ENCODE results near the gene DLST.
A peak's percentile ranks its signal among the peaks of the same experiment; 100 is the strongest.

DLST gene

GRCh38 chr14:74879427-74880182, 2.1 kb upstream of the DLST start:
- DNase-seq (ENCODE audit: extremely low read depth, low read depth): no peak

DNA sequence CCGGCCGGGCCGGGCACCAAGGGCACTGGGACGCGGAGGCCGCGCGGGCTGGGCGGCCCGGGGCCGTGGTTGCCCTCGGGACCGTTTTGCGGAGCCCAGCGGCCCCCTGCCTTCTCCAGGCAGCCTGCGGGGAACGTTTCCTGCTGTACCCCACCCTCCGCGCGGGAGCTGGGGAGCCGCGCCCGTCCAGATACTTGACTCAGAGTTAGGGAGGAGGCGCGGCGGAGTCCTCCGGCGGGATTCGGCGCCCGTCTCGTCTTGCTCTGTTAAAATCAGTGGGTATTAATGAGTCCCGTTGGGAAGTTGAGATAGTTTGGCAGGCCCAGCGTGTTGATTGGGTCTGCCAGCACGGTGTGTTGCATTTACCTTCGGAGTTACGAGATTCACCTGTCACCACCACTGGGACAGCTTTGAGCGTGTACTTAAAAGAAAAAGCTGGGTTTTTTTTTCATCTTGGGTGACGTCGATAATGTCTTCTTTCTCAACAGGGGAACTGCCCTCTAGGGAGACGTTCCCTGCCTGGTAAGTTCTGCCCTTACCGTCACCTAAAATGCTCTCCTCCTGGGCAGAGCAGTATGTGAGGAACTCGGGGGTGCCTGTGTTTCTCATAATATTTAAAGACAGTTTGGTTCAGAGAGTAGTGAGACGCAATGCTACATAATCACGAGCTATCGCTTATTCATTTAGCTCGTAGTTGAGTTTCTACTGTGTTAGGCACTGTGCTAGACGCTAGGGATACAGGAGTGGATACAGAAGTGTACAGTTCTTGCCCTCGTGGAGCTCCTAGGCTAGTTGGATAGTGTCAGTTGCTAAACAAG, 596 bp downstream of the DLST start:
- DNase-seq (ENCODE audit: extremely low read depth, low read depth): no peak
- H3K4me3 ChIP-seq (replicated peaks; ENCODE audit: low read depth, low read length): peak overlapping the region; percentile 77
- TF ChIP-seq CTCF (IDR thresholded peaks at IDR 0.05; ENCODE audit: low read depth, low read length, missing control alignments): no peak

More at GRCh38 chr14:74879427-74880182, 2.1 kb upstream of the DLST start:
- no peak for TF ChIP-seq CTCF (IDR thresholded peaks at IDR 0.05; ENCODE audit: low read depth, low read length, missing control alignments)
- H3K4me3 ChIP-seq (replicated peaks; ENCODE audit: low read depth, low read length): no peak overlapping the region

DNA sequence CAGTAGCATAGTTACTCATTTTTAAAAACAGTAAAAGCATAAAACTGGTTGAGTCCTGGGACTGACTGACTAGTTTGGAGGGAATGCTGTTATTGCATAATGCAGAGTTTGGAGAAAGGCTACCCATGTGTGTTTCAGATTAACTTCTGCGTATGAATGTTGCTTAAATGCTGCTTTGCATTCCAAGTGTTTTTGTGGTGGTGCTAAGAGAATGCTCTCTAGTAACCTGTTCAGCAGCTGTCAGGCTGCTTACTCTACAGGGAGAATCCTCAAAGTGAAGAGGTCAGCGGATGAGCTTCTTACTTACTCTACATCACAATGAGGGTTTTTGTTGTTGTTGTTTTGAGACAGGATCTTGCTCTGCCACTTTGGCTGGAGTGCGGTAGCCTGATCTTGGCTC, 4.3 kb downstream of the DLST start:
- DNase-seq (ENCODE audit: extremely low read depth, low read depth): peak; percentile 91
- no peak for TF ChIP-seq CTCF (IDR thresholded peaks at IDR 0.05; ENCODE audit: low read depth, low read length, missing control alignments)
- 0 out of 2 replicates have a peak overlapping the region, but pooled peaks have one; percentile 3 for H3K4me3 ChIP-seq (replicated peaks; ENCODE audit: low read depth, low read length)

DNA sequence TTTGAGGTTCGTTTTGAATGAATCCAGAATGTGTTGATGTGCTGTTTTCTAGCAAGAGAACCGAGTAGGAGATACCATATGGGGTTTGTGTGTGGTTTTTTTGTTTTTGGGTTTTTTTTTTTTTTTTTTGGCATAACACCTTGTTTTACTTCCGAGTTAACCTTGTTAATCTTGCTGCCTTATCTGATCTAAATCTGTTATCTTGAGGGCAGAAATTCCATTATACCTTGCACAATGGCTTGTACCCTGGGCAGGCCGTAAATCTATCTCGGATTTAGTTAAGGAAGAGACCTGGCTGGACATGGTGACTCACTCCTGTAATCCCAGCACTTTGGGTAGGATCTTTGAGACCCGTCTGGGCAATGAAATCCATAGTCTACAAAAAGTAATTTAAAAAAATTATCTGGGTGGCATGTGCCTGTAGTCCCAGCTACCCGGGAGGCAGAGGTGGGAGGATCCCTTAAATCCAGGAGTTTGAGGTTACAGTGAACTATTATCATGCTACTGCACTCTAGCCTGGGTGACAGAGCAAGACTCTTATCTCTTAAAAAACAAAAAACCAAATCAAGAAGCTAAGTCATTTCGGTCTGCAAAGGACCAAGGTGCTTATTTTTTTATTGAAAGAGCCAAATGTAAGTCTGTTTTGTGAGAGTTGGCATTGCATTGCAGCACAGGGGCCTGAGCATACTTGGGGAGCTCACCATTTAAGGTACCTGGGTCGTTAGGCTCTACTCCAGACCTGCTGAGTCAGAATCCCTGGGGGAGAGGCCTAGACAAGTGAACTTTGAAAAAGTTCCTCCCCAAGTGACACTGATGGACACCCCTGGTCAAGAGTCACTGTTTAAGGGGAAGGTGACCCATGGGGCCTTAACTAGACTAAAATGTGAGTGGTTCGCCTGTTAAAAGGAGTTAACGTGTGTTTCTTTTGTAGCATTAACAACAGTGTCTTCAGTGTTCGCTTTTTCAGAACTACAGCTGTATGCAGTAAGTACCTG, 6.7 kb downstream of the DLST start:
- no peak for TF ChIP-seq CTCF (IDR thresholded peaks at IDR 0.05; ENCODE audit: low read depth, low read length, missing control alignments)
- H3K4me3 ChIP-seq (replicated peaks; ENCODE audit: low read depth, low read length): no peak overlapping the region
- no peak for DNase-seq (ENCODE audit: extremely low read depth, low read depth)

- TF ChIP-seq CTCF (IDR thresholded peaks at IDR 0.05; ENCODE audit: low read depth, low read length, missing control alignments): no peak
- no peak overlapping the region for H3K4me3 ChIP-seq (replicated peaks; ENCODE audit: low read depth, low read length)
- DNase-seq (ENCODE audit: extremely low read depth, low read depth): no peak
These were observed 8.5 kb downstream of the DLST start for GRCh38 chr14:74890262-74890661.

- no peak for TF ChIP-seq CTCF (IDR thresholded peaks at IDR 0.05; ENCODE audit: low read depth, low read length, missing control alignments)
- H3K4me3 ChIP-seq (replicated peaks; ENCODE audit: low read depth, low read length): no peak overlapping the region
- DNase-seq (ENCODE audit: extremely low read depth, low read depth): no peak
These were observed 10.2 kb downstream of the DLST start for GRCh38 chr14:74891870-74892269.

Measured in HFF-Myc (cell line).